Stimulated activated CD4-positive, alpha-beta T cell treated with anti-CD3 and anti-CD28 coated beads, Interleukin-4, amount 100 ng/mL, for 1 hour (primary cell): ENCODE data around the gene AK3.

Source experiments
- DNase-seq: peaks from one replicate; pipeline ENCODE4 v3.0.0-alpha.2; 2020

The AK3 gene

GRCh38 chr9:4746278-4747030 is 5.5 kb upstream of the AK3 start:
- DNase-seq, result no peak

- no peak for DNase-seq
These were observed 2.3 kb upstream of the AK3 start for GRCh38 chr9:4743131-4743875.

- DNase-seq, result no peak
These were observed 1.2 kb upstream of the AK3 start for GRCh38 chr9:4742246-4742645.

- peak; percentile 10 for DNase-seq
These were observed 525 bp upstream of the AK3 start for GRCh38 chr9:4741365-4742089.

GRCh38 chr9:4740388-4740637 is 689 bp downstream of the AK3 start:
- DNase-seq, result no peak

GRCh38 chr9:4739587-4740387 is 1.2 kb downstream of the AK3 start:
- no peak for DNase-seq

- no peak for DNase-seq
These were observed 2.0 kb downstream of the AK3 start for GRCh38 chr9:4738866-4739586.

GRCh38 chr9:4734150-4734549 is 6.9 kb downstream of the AK3 start:
- DNase-seq, result no peak

- no peak for DNase-seq
These were observed 8.1 kb downstream of the AK3 start for GRCh38 chr9:4732890-4733289.

GRCh38 chr9:4727593-4727992 is 13.4 kb downstream of the AK3 start:
- DNase-seq, result no peak

GRCh38 chr9:4725706-4726442 is 15.1 kb downstream of the AK3 start:
- no peak for DNase-seq

GRCh38 chr9:4721736-4722135 is 19.3 kb downstream of the AK3 start:
- no peak for DNase-seq

- no peak for DNase-seq
These were observed 22.1 kb downstream of the AK3 start for GRCh38 chr9:4718911-4719310.

- DNase-seq, result no peak
These were observed 23.2 kb downstream of the AK3 start for GRCh38 chr9:4717815-4718214.

- DNase-seq, result no peak
These were observed 24.8 kb downstream of the AK3 start for GRCh38 chr9:4716163-4716562.

- DNase-seq, result no peak
These were observed 26.6 kb downstream of the AK3 start for GRCh38 chr9:4714266-4715016.

- no peak for DNase-seq
These were observed 27.2 kb downstream of the AK3 start for GRCh38 chr9:4713849-4714248.

GRCh38 chr9:4709380-4709779 is 31.6 kb downstream of the AK3 start:
- no peak for DNase-seq

GRCh38 chr9:4706971-4707622 is 33.9 kb downstream of the AK3 start:
- DNase-seq, result no peak

GRCh38 chr9:4706021-4706420 is 35.0 kb downstream of the AK3 start:
- no peak for DNase-seq

GRCh38 chr9:4704129-4704528 is 36.9 kb downstream of the AK3 start:
- no peak for DNase-seq
